ENCODE results near the gene ZNF280B.

GRCh38 chr22:22452211-22452610 is 56.3 kb downstream of the ZNF280B start:
- TF ChIP-seq, protein P1, sequence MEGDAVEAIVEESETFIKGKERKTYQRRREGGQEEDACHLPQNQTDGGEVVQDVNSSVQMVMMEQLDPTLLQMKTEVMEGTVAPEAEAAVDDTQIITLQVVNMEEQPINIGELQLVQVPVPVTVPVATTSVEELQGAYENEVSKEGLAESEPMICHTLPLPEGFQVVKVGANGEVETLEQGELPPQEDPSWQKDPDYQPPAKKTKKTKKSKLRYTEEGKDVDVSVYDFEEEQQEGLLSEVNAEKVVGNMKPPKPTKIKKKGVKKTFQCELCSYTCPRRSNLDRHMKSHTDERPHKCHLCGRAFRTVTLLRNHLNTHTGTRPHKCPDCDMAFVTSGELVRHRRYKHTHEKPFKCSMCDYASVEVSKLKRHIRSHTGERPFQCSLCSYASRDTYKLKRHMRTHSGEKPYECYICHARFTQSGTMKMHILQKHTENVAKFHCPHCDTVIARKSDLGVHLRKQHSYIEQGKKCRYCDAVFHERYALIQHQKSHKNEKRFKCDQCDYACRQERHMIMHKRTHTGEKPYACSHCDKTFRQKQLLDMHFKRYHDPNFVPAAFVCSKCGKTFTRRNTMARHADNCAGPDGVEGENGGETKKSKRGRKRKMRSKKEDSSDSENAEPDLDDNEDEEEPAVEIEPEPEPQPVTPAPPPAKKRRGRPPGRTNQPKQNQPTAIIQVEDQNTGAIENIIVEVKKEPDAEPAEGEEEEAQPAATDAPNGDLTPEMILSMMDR (IDR thresholded peaks at IDR 0.05; ENCODE audit: low read length): no peak
- no peak for TF ChIP-seq EZH2 (IDR thresholded peaks at IDR 0.05; ENCODE audit: borderline replicate concordance, low read length)

Data from OCI-LY1 (cell line).